ENCODE data around the gene CHPF.

The CHPF gene

GRCh38 chr2:219496247-219496824 lies 47.3 kb downstream of the CHPF start:
- no peak for DNase-seq (ENCODE audit: low read depth)

- no peak for DNase-seq (ENCODE audit: low read depth)
Observed at GRCh38 chr2:219495531-219496122, 48.0 kb downstream of the CHPF start.

- DNase-seq (ENCODE audit: low read depth) = no peak
Observed at GRCh38 chr2:219494952-219495530, 48.6 kb downstream of the CHPF start.

GRCh38 chr2:219493086-219493485 lies 50.5 kb downstream of the CHPF start:
- DNase-seq (ENCODE audit: low read depth) = no peak

GRCh38 chr2:219492575-219492974 lies 51.0 kb downstream of the CHPF start:
- no peak for DNase-seq (ENCODE audit: low read depth)

GRCh38 chr2:219491278-219491963 lies 52.2 kb downstream of the CHPF start:
- no peak for DNase-seq (ENCODE audit: low read depth)

- DNase-seq (ENCODE audit: low read depth) = no peak
Observed at GRCh38 chr2:219490600-219491130, 52.9 kb downstream of the CHPF start.

GRCh38 chr2:219490186-219490585 lies 53.4 kb downstream of the CHPF start:
- DNase-seq (ENCODE audit: low read depth) = no peak

GRCh38 chr2:219489315-219489714 lies 54.3 kb downstream of the CHPF start:
- no peak for DNase-seq (ENCODE audit: low read depth)

Measured in stimulated activated CD8-positive, alpha-beta memory T cell treated with anti-CD3 and anti-CD28 coated beads, Interleukin-12 subunit alpha, Interleukin-12 subunit beta, amount 100 ng/mL, for 1 hour (primary cell).